ENCODE data around the gene PTPRE.

Gene PTPRE

GRCh38 chr10:128047351-128047750 lies 140.4 kb downstream of the PTPRE start:
- peaks cover 6% of the 10 kb centered on the region for H3K79me2 ChIP-seq
- H3K4me1 ChIP-seq = peaks cover 4% of the 10 kb centered on the region
- peak overlapping the region; percentile 8 for H3K4me3 ChIP-seq (ENCODE audit: low read depth, low read length)
- H3K9ac ChIP-seq = no peak overlapping the region
- H3K36me3 ChIP-seq (ENCODE audit: control insufficient read depth, insufficient read depth, low read length) = no peaks in the 10 kb centered on the region
- H2AFZ ChIP-seq = peak overlapping the region; percentile 84
- H3K27me3 ChIP-seq (ENCODE audit: control insufficient read depth, insufficient read depth, low read length) = no peaks in the 10 kb centered on the region
- TF ChIP-seq, protein P1, sequence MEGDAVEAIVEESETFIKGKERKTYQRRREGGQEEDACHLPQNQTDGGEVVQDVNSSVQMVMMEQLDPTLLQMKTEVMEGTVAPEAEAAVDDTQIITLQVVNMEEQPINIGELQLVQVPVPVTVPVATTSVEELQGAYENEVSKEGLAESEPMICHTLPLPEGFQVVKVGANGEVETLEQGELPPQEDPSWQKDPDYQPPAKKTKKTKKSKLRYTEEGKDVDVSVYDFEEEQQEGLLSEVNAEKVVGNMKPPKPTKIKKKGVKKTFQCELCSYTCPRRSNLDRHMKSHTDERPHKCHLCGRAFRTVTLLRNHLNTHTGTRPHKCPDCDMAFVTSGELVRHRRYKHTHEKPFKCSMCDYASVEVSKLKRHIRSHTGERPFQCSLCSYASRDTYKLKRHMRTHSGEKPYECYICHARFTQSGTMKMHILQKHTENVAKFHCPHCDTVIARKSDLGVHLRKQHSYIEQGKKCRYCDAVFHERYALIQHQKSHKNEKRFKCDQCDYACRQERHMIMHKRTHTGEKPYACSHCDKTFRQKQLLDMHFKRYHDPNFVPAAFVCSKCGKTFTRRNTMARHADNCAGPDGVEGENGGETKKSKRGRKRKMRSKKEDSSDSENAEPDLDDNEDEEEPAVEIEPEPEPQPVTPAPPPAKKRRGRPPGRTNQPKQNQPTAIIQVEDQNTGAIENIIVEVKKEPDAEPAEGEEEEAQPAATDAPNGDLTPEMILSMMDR (IDR thresholded peaks at IDR 0.05) = peak; percentile 18
- H3K4me2 ChIP-seq (ENCODE audit: low read length) = peak overlapping the region; percentile 40
- no peaks in the 10 kb centered on the region for H3K9me3 ChIP-seq (ENCODE audit: control insufficient read depth, low read length)
- H3K27ac ChIP-seq = peak overlapping the region; percentile 71

- Histone ChIP-seq H3K79me2 (peaks cover 6% of the 10 kb centered on the region), H3K27me3 (ENCODE audit: control insufficient read depth, insufficient read depth, low read length) (no peaks in the 10 kb centered on the region), H3K4me2 (ENCODE audit: low read length) (peak overlapping the region; percentile 40), H3K4me1 (peaks cover 4% of the 10 kb centered on the region), H3K27ac (peak overlapping the region; percentile 71), H3K4me3 (ENCODE audit: low read depth, low read length) (peak overlapping the region; percentile 8), H3K9ac (no peak overlapping the region), H2AFZ (peak overlapping the region; percentile 84), H3K9me3 (ENCODE audit: control insufficient read depth, low read length) (no peaks in the 10 kb centered on the region), H3K36me3 (ENCODE audit: control insufficient read depth, insufficient read depth, low read length) (no peaks in the 10 kb centered on the region)
- TF ChIP-seq, protein P1 (IDR thresholded peaks at IDR 0.05) = no peak
Measured at GRCh38 chr10:128047991-128048818, 141.3 kb downstream of the PTPRE start.

DNA sequence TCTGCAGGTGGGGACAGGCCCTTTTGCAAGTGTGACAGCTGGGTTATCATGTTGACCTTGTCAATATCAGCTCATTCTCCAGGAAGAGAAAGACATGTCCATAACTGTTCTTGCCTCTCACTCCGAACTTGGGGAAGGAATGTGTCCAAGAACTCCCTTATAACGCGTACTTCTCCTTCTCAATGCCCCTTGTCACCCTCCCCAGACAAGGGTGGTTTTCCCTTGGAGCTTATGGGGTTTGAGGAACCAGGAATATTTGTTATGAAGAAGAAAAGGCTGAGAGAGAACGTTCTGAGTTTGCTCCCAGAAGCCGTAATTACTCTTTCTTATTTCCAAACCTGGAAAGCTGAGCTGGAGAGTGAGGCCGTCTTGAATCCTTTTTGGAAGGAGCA lies 141.9 kb downstream of the PTPRE start:
- H3K9ac ChIP-seq = no peak overlapping the region

GRCh38 chr10:128049226-128050120 lies 142.6 kb downstream of the PTPRE start:
- H3K4me2 ChIP-seq (ENCODE audit: low read length) = no peak overlapping the region
- H3K9me3 ChIP-seq (ENCODE audit: control insufficient read depth, low read length) = no peaks in the 10 kb centered on the region
- no peak overlapping the region for H2AFZ ChIP-seq
- peaks cover 6% of the 10 kb centered on the region for H3K79me2 ChIP-seq
- no peaks in the 10 kb centered on the region for H3K27me3 ChIP-seq (ENCODE audit: control insufficient read depth, insufficient read depth, low read length)
- H3K27ac ChIP-seq = no peak overlapping the region
- H3K9ac ChIP-seq = no peak overlapping the region
- H3K36me3 ChIP-seq (ENCODE audit: control insufficient read depth, insufficient read depth, low read length) = no peaks in the 10 kb centered on the region
- H3K4me1 ChIP-seq = peaks cover 4% of the 10 kb centered on the region
- no peak overlapping the region for H3K4me3 ChIP-seq (ENCODE audit: low read depth, low read length)
- TF ChIP-seq, protein P1 (IDR thresholded peaks at IDR 0.05) = no peak

More for the DNA sequence above, 141.9 kb downstream of the PTPRE start:
- TF ChIP-seq, protein P1 (IDR thresholded peaks at IDR 0.05) = no peak
- Histone ChIP-seq H3K36me3 (ENCODE audit: control insufficient read depth, insufficient read depth, low read length) (no peaks in the 10 kb centered on the region), H2AFZ (no peak overlapping the region), H3K9me3 (ENCODE audit: control insufficient read depth, low read length) (no peaks in the 10 kb centered on the region), H3K27me3 (ENCODE audit: control insufficient read depth, insufficient read depth, low read length) (no peaks in the 10 kb centered on the region), H3K4me2 (ENCODE audit: low read length) (no peak overlapping the region), H3K79me2 (peaks cover 6% of the 10 kb centered on the region), H3K27ac (peak overlapping the region; percentile 71), H3K4me3 (ENCODE audit: low read depth, low read length) (no peak overlapping the region), H3K4me1 (peaks cover 4% of the 10 kb centered on the region)

Data from parathyroid adenoma (tissue), 2 donors.